Right cardiac atrium (tissue), 5 donors: ENCODE data around the gene DCN. TPM values are rescaled to one million over a fixed set of nuclear protein-coding genes. Genes with fewer than 3 reads are reported as not detected.
A peak's percentile ranks its signal among the peaks of the same experiment; 100 is the strongest.

Source experiments
- ATAC-seq, 2 donors: fragments of 200-7000 bp; cut with Tn5 transposase; one replicate each; pipeline versions ENCODE4 v1.8.0 to v1.9.1; 2020; ENCODE audit warnings: moderate library complexity in 2 of 2, mild to moderate bottlenecking in 1 of 2
- DNase-seq, 3 donors: peaks; one replicate each; pipeline ENCODE4 v3.0.0-alpha.2; 2020
- H3K27ac ChIP-seq: one replicate; pipeline ENCODE4 v1.5.1; 2013; ENCODE audit warnings: mild to moderate bottlenecking, low read length, control low read depth, moderate library complexity
- H3K27me3 ChIP-seq: one replicate; pipeline ENCODE4 v1.6.1; 2013; ENCODE audit not compliant: control insufficient read depth, insufficient read depth
- H3K4me1 ChIP-seq: one replicate; pipeline ENCODE4 v1.6.1; 2013; ENCODE audit warnings: low read length; ENCODE audit not compliant: control insufficient read depth, insufficient read depth
- H3K4me3 ChIP-seq: one replicate; pipeline ENCODE4 v1.5.1; 2013; ENCODE audit warnings: low read length, control low read depth
- H3K9me3 ChIP-seq: one replicate; pipeline ENCODE4 v1.6.1; 2013; ENCODE audit warnings: low read length; ENCODE audit not compliant: control insufficient read depth
- WGBS: extraction: QIAGEN DNeasy Blood & Tissue Kit; methylation state at CpG from one replicate; pipeline ENCODE4 v1.1.7; 2013; 5-methylcytosine and 5-hydroxymethylcytosine counted together
- intact Hi-C, 4 donors: fragments of 100-400 bp; cut with DNase I; formaldehyde crosslinking; loops; one replicate each; pipeline versions ENCODE4 v1.11.0 to v1.14.0; 2022 to 2023
- polyA plus RNA-seq: library from polyadenylated mRNA; stranded (reverse); fragments of 200-250 nt; gene quantifications from one replicate; pipeline ENCODE4 v1.2.3, GENCODE V29; 2013
- total RNA-seq, 4 donors: library from RNA; stranded (reverse); fragmentation: NEBNext Ultra II Directional; extraction: Animal tissue kit (Norgen Biotek cat#: 25700); gene quantifications; one replicate each; pipeline ENCODE4 v1.2.1, GENCODE V29; 2021
- donor health status: healthy with polysubstance abuse.
- donor health status: DM: no; HTN: yes; CAD: no.
- donor health status: DM: no; HTN: no; CAD: no.
- donor health status: DM: no; HTN: yes; CAD: no; lungs with severe emphysema.
- donor health status: DM: yes; HTN: yes; CAD: no.

Gene DCN
- total and polyA plus RNA-seq, 5 donors = 764 to 1,790 (median 1,441) TPM

GRCh38 chr12:91140026-91140931 is 42.3 kb downstream of the DCN start:
- Histone ChIP-seq H3K4me1 (no peaks in the 10 kb centered on the region), H3K27me3 (no peaks in the 10 kb centered on the region), H3K9me3 (no peaks in the 10 kb centered on the region), H3K27ac (no peak overlapping the region), H3K4me3 (no peak overlapping the region)
- DNase-seq = peak in 2 of 3 donors; percentile 26 to 33
- intact Hi-C loops = no loop called here
- peak; percentile 80 to 88 for ATAC-seq
- WGBS = 61% methylated on average over 1 of the region's 1 CpG

GRCh38 chr12:91139286-91139685 is 43.3 kb downstream of the DCN start:
- no peaks in the 10 kb centered on the region for H3K27me3 ChIP-seq
- DNase-seq (no peak), ATAC-seq (no peak)
- H3K27ac ChIP-seq = no peak overlapping the region
- 31% methylated on average over 2 of the region's 2 CpGs for WGBS
- H3K9me3 ChIP-seq = no peaks in the 10 kb centered on the region
- H3K4me1 ChIP-seq = no peaks in the 10 kb centered on the region
- intact Hi-C loops = no loop called here
- no peak overlapping the region for H3K4me3 ChIP-seq

- Histone ChIP-seq H3K27me3 (no peaks in the 10 kb centered on the region), H3K4me3 (no peak overlapping the region), H3K9me3 (no peaks in the 10 kb centered on the region), H3K4me1 (no peaks in the 10 kb centered on the region), H3K27ac (peak overlapping the region; percentile 6)
- ATAC-seq (peak; percentile 38 to 55), DNase-seq (peak; percentile 11 to 74 (median 52))
- intact Hi-C loops = no loop called here
- 23% methylated on average over 1 of the region's 1 CpG for WGBS
These were observed 44.2 kb downstream of the DCN start for GRCh38 chr12:91138337-91138920.

- Histone ChIP-seq H3K4me3 (no peak overlapping the region), H3K4me1 (no peaks in the 10 kb centered on the region), H3K9me3 (no peaks in the 10 kb centered on the region), H3K27me3 (no peaks in the 10 kb centered on the region), H3K27ac (no peak overlapping the region)
- intact Hi-C loops = no loop called here
- DNase-seq (no peak), ATAC-seq (no peak)
- WGBS = 98% methylated on average over 1 of the region's 1 CpG
These were observed 48.7 kb downstream of the DCN start for GRCh38 chr12:91133871-91134270.

GRCh38 chr12:91129662-91130362 is 52.8 kb downstream of the DCN start:
- ATAC-seq = no peak
- H3K27me3 ChIP-seq = no peaks in the 10 kb centered on the region
- no peaks in the 10 kb centered on the region for H3K9me3 ChIP-seq
- 81% methylated on average over 2 of the region's 2 CpGs for WGBS
- H3K27ac ChIP-seq = no peak overlapping the region
- DNase-seq = no peak
- no peak overlapping the region for H3K4me3 ChIP-seq
- H3K4me1 ChIP-seq = no peaks in the 10 kb centered on the region
- intact Hi-C loops = no loop called here

GRCh38 chr12:91127751-91128150 is 54.9 kb downstream of the DCN start:
- DNase-seq = no peak
- WGBS = 91% methylated on average over 3 of the region's 3 CpGs
- intact Hi-C loops = no loop called here
- Histone ChIP-seq H3K27me3 (no peaks in the 10 kb centered on the region), H3K4me1 (no peaks in the 10 kb centered on the region), H3K4me3 (no peak overlapping the region), H3K9me3 (no peaks in the 10 kb centered on the region), H3K27ac (no peak overlapping the region)
- ATAC-seq = no peak

- no peaks in the 10 kb centered on the region for H3K27me3 ChIP-seq
- DNase-seq (no peak), ATAC-seq (no peak)
- intact Hi-C loops = no loop called here
- 78% methylated on average over 2 of the region's 2 CpGs for WGBS
- no peak overlapping the region for H3K27ac ChIP-seq
- H3K4me3 ChIP-seq = no peak overlapping the region
- no peaks in the 10 kb centered on the region for H3K4me1 ChIP-seq
- no peaks in the 10 kb centered on the region for H3K9me3 ChIP-seq
These were observed 55.3 kb downstream of the DCN start for GRCh38 chr12:91127306-91127705.

- no peak overlapping the region for H3K27ac ChIP-seq
- WGBS = 82% methylated on average over 1 of the region's 1 CpG
- intact Hi-C loops = no loop called here
- no peaks in the 10 kb centered on the region for H3K4me1 ChIP-seq
- H3K9me3 ChIP-seq = no peaks in the 10 kb centered on the region
- DNase-seq (no peak), ATAC-seq (no peak)
- H3K27me3 ChIP-seq = no peaks in the 10 kb centered on the region
- H3K4me3 ChIP-seq = no peak overlapping the region
These were observed 56.1 kb downstream of the DCN start for GRCh38 chr12:91126516-91126915.

GRCh38 chr12:91123236-91123916 is 59.2 kb downstream of the DCN start:
- intact Hi-C loops = no loop called here
- Histone ChIP-seq H3K27ac (no peak overlapping the region), H3K9me3 (no peaks in the 10 kb centered on the region), H3K4me1 (no peaks in the 10 kb centered on the region), H3K27me3 (no peaks in the 10 kb centered on the region), H3K4me3 (no peak overlapping the region)
- ATAC-seq (no peak), DNase-seq (no peak)
- WGBS = 92% methylated on average over 5 of the region's 5 CpGs

GRCh38 chr12:91120781-91121180 is 61.8 kb downstream of the DCN start:
- Histone ChIP-seq H3K4me3 (no peak overlapping the region), H3K4me1 (no peaks in the 10 kb centered on the region), H3K27me3 (no peaks in the 10 kb centered on the region), H3K27ac (no peak overlapping the region), H3K9me3 (no peaks in the 10 kb centered on the region)
- no peak for DNase-seq
- intact Hi-C loops = no loop called here
- no peak for ATAC-seq

- intact Hi-C loops = no loop called here
- no peaks in the 10 kb centered on the region for H3K4me1 ChIP-seq
- H3K4me3 ChIP-seq = no peak overlapping the region
- ATAC-seq = no peak
- no peak for DNase-seq
- H3K9me3 ChIP-seq = no peaks in the 10 kb centered on the region
- no peaks in the 10 kb centered on the region for H3K27me3 ChIP-seq
- H3K27ac ChIP-seq = no peak overlapping the region
- 94% methylated on average over 1 of the region's 1 CpG for WGBS
These were observed 63.5 kb downstream of the DCN start for GRCh38 chr12:91119089-91119488.
